ENCODE data around the gene TMA16. TPM values are rescaled to one million over a fixed set of nuclear protein-coding genes. Genes with fewer than 3 reads are reported as not detected.

TMA16 gene
- total RNA-seq, 1 experiment from 2014 or later: 49.1 TPM

- no peak overlapping the region for H2AFZ ChIP-seq (ENCODE audit: low read length)
- ChIA-PET CTCF (no interaction called here), POLR2A (ENCODE audit: unreplicated experiment) (no interaction called here)
- TF ChIP-seq EZH2phosphoT487 (IDR thresholded peaks at IDR 0.05; ENCODE audit: borderline replicate concordance, low read length): no peak
- H3K27ac ChIP-seq (ENCODE audit: low read length): no peak overlapping the region
- no peaks in the 10 kb centered on the region for H3K9me3 ChIP-seq (ENCODE audit: low read length)
- no peak overlapping the region for H3K4me2 ChIP-seq (ENCODE audit: low read length)
- intact Hi-C loops (cut with micrococcal nuclease): no loop called here
- H3F3A ChIP-seq (ENCODE audit: low read length, unreplicated experiment): no peaks in the 10 kb centered on the region
- H3K27me3 ChIP-seq (ENCODE audit: low read length): no peaks in the 10 kb centered on the region
- DNase-seq: no peak
- H3K4me3 ChIP-seq (ENCODE audit: low read length): no peak overlapping the region
- no peaks in the 10 kb centered on the region for H3K36me3 ChIP-seq (ENCODE audit: low read depth, low read length)
- H4K20me1 ChIP-seq (ENCODE audit: low read length): no peaks in the 10 kb centered on the region
- no peak overlapping the region for H3K9ac ChIP-seq (ENCODE audit: low read length)
- no peaks in the 10 kb centered on the region for H3K9me2 ChIP-seq (replicated peaks; ENCODE audit: low read length)
- BruUV-seq (replicated peaks): no TSS peak
- no peaks in the 10 kb centered on the region for H3K79me2 ChIP-seq (ENCODE audit: low read length)
- no peaks in the 10 kb centered on the region for H3K4me1 ChIP-seq (ENCODE audit: insufficient read depth, low read length)
- no peak for ATAC-seq
Observed at GRCh38 chr4:163474027-163474426, 20.5 kb upstream of the TMA16 start.

GRCh38 chr4:163476761-163477438, 17.6 kb upstream of the TMA16 start:
- no peak overlapping the region for H3K4me2 ChIP-seq (ENCODE audit: low read length)
- DNase-seq (no peak), ATAC-seq (no peak)
- no peak overlapping the region for H2AFZ ChIP-seq (ENCODE audit: low read length)
- no peaks in the 10 kb centered on the region for H4K20me1 ChIP-seq (ENCODE audit: low read length)
- BruUV-seq (replicated peaks): no TSS peak
- H3K9me3 ChIP-seq (ENCODE audit: low read length): no peaks in the 10 kb centered on the region
- no peak overlapping the region for H3K9ac ChIP-seq (ENCODE audit: low read length)
- H3K9me2 ChIP-seq (replicated peaks; ENCODE audit: low read length): no peaks in the 10 kb centered on the region
- H3F3A ChIP-seq (ENCODE audit: low read length, unreplicated experiment): no peaks in the 10 kb centered on the region
- H3K27ac ChIP-seq (ENCODE audit: low read length): no peak overlapping the region
- ChIA-PET CTCF (no interaction called here), POLR2A (ENCODE audit: unreplicated experiment) (no interaction called here)
- no peaks in the 10 kb centered on the region for H3K4me1 ChIP-seq (ENCODE audit: insufficient read depth, low read length)
- TF ChIP-seq EZH2 (IDR thresholded peaks at IDR 0.05; ENCODE audit: low read length, unreplicated experiment): no peak
- TF ChIP-seq CTCF (conservative IDR thresholded peaks at IDR 0.05; ENCODE audit: low read depth, low read length): no peak
- H3K4me3 ChIP-seq (ENCODE audit: low read length): no peak overlapping the region
- intact Hi-C loops (cut with micrococcal nuclease): no loop called here
- no peaks in the 10 kb centered on the region for H3K36me3 ChIP-seq (ENCODE audit: low read depth, low read length)
- H3K79me2 ChIP-seq (ENCODE audit: low read length): no peaks in the 10 kb centered on the region
- no peaks in the 10 kb centered on the region for H3K27me3 ChIP-seq (ENCODE audit: low read length)

GRCh38 chr4:163482190-163482589, 12.3 kb upstream of the TMA16 start:
- POLR2A ChIA-PET (ENCODE audit: unreplicated experiment): no interaction called here
- H3K9me3 ChIP-seq (ENCODE audit: low read length): no peaks in the 10 kb centered on the region
- BruUV-seq (replicated peaks): no TSS peak

More at GRCh38 chr4:163482190-163482589, 12.3 kb upstream of the TMA16 start:
- TF ChIP-seq EZH2phosphoT487 (IDR thresholded peaks at IDR 0.05; ENCODE audit: borderline replicate concordance, low read length) (no peak), CTCF (conservative IDR thresholded peaks at IDR 0.05; ENCODE audit: low read depth, low read length) (no peak), EZH2 (IDR thresholded peaks at IDR 0.05; ENCODE audit: low read length, unreplicated experiment) (no peak)
- Histone ChIP-seq H3K27me3 (ENCODE audit: low read length) (no peaks in the 10 kb centered on the region), H3K4me1 (ENCODE audit: insufficient read depth, low read length) (no peaks in the 10 kb centered on the region), H3K9ac (ENCODE audit: low read length) (no peak overlapping the region), H3K36me3 (ENCODE audit: low read depth, low read length) (no peaks in the 10 kb centered on the region), H3K27ac (ENCODE audit: low read length) (no peak overlapping the region), H3K9me2 (replicated peaks; ENCODE audit: low read length) (no peaks in the 10 kb centered on the region), H3F3A (ENCODE audit: low read length, unreplicated experiment) (no peaks in the 10 kb centered on the region), H2AFZ (ENCODE audit: low read length) (no peak overlapping the region), H3K4me2 (ENCODE audit: low read length) (no peak overlapping the region), H4K20me1 (ENCODE audit: low read length) (no peaks in the 10 kb centered on the region), H3K4me3 (ENCODE audit: low read length) (no peak overlapping the region), H3K79me2 (ENCODE audit: low read length) (no peaks in the 10 kb centered on the region)
- CTCF ChIA-PET: no interaction called here
- DNase-seq (no peak), ATAC-seq (no peak)
- intact Hi-C loops (cut with micrococcal nuclease): loop anchor here (10.0 kb wide), 1 partner anchor 437 kb away; no protein-coding TSS in a partner anchor

Measured in PC-3 (cell line).